ENCODE measurements around the gene CDK1. TPM values are rescaled to one million over a fixed set of nuclear protein-coding genes. Genes with fewer than 3 reads are reported as not detected.
A peak's percentile ranks its signal among the peaks of the same experiment; 100 is the strongest.

The CDK1 gene
- total RNA-seq, 1 donor, result 5.8 TPM

GRCh38 chr10:60732198-60732806, 46.0 kb upstream of the CDK1 start:
- no peaks in the 10 kb centered on the region for H4K20me1 ChIP-seq (ENCODE audit: insufficient read depth, low read length)
- DNase-seq (ENCODE audit: insufficient read length, low spot score, missing footprints), result peak; percentile 19
- H3K79me2 ChIP-seq (ENCODE audit: insufficient read depth, low read length), result no peaks in the 10 kb centered on the region
- no peaks in the 10 kb centered on the region for H3K36me3 ChIP-seq (ENCODE audit: insufficient read depth, low read length)
- peak overlapping the region; percentile 69 for H3K4me2 ChIP-seq (ENCODE audit: insufficient read depth, low read length)
- no peak for TF ChIP-seq CTCF (IDR thresholded peaks at IDR 0.05; ENCODE audit: extremely low read depth, low read depth, low read length)
- H3K27ac ChIP-seq (ENCODE audit: low read depth, low read length), result no peak overlapping the region
- peaks cover 73% of the 10 kb centered on the region for H3K27me3 ChIP-seq (ENCODE audit: insufficient read depth, low read length)
- H2AFZ ChIP-seq (ENCODE audit: low read length), result peak overlapping the region; percentile 71
- H3K4me1 ChIP-seq (ENCODE audit: insufficient read depth, low read length), result peaks cover 4% of the 10 kb centered on the region
- peak overlapping the region; percentile 66 for H3K4me3 ChIP-seq (ENCODE audit: insufficient read depth, low read length)
- no peaks in the 10 kb centered on the region for H3K9me3 ChIP-seq (ENCODE audit: low read depth, low read length)

DNA sequence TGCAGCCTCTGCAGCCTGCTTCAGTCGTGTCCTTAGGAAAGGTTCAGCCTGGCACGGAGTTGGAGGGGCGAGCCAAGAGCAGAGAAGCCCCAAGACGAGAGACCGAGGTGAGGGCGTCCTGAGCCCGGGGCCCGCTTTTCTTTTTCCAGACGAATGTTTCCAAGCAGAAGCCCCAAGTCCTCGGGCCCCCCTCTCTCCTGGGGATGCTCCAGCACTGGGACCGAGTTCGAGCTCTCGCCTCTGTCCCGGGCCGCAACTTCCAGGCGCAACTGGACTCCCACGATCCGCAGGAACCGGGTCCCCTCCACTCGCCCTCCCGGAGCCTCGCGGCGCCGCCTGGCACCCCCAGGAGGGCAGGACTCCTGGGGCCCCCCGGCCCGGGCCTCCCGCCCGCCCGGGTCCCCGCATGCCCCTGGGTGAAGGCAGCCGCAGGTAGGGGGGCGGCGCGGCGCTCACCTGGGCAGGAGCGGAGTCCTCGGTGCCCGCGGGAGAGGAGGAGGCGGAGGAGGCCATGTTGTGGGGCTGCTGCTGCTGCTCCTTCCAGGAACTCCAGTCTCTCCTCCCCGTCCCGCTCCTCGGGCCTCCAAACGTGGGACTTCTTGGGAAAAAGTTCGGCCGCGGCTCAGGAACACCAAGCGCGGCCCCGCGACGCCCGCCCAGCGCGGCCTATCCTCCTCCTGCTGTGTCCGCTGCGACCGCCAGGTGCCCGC, 45.3 kb upstream of the CDK1 start:
- peaks cover 4% of the 10 kb centered on the region for H3K4me1 ChIP-seq (ENCODE audit: insufficient read depth, low read length)
- H3K36me3 ChIP-seq (ENCODE audit: insufficient read depth, low read length), result no peaks in the 10 kb centered on the region
- no peaks in the 10 kb centered on the region for H3K9me3 ChIP-seq (ENCODE audit: low read depth, low read length)
- peak overlapping the region; percentile 71 for H2AFZ ChIP-seq (ENCODE audit: low read length)
- H3K79me2 ChIP-seq (ENCODE audit: insufficient read depth, low read length), result no peaks in the 10 kb centered on the region
- peak overlapping the region; percentile 69 for H3K4me2 ChIP-seq (ENCODE audit: insufficient read depth, low read length)
- no peak overlapping the region for H3K27ac ChIP-seq (ENCODE audit: low read depth, low read length)
- H3K27me3 ChIP-seq (ENCODE audit: insufficient read depth, low read length), result peaks cover 69% of the 10 kb centered on the region
- no peak for TF ChIP-seq CTCF (IDR thresholded peaks at IDR 0.05; ENCODE audit: extremely low read depth, low read depth, low read length)
- DNase-seq (ENCODE audit: insufficient read length, low spot score, missing footprints), result peak; percentile 74
- H3K4me3 ChIP-seq (ENCODE audit: insufficient read depth, low read length), result peak overlapping the region; percentile 66
- no peaks in the 10 kb centered on the region for H4K20me1 ChIP-seq (ENCODE audit: insufficient read depth, low read length)

DNA sequence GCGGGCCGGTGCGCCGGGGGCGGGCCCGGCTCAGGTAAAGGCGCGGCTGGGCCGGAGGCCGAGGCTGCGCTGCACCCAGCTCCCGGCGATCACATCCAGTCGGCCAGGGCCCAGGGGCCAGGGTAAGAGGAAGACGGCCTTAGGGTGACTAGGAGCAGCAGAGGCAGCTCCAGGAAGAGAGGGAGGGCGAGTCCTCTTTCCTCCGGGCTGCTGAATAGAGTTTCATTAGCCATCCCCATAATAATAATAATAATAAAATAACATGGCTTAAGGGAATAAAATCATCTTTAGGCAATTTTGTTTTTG, 44.8 kb upstream of the CDK1 start:
- Histone ChIP-seq H4K20me1 (ENCODE audit: insufficient read depth, low read length) (no peaks in the 10 kb centered on the region), H3K9me3 (ENCODE audit: low read depth, low read length) (no peaks in the 10 kb centered on the region), H3K4me1 (ENCODE audit: insufficient read depth, low read length) (peaks cover 4% of the 10 kb centered on the region), H3K79me2 (ENCODE audit: insufficient read depth, low read length) (no peaks in the 10 kb centered on the region), H3K27me3 (ENCODE audit: insufficient read depth, low read length) (peaks cover 69% of the 10 kb centered on the region), H3K4me2 (ENCODE audit: insufficient read depth, low read length) (peak overlapping the region; percentile 69), H2AFZ (ENCODE audit: low read length) (peak overlapping the region; percentile 71), H3K36me3 (ENCODE audit: insufficient read depth, low read length) (no peaks in the 10 kb centered on the region), H3K27ac (ENCODE audit: low read depth, low read length) (no peak overlapping the region), H3K4me3 (ENCODE audit: insufficient read depth, low read length) (peak overlapping the region; percentile 66)
- no peak for TF ChIP-seq CTCF (IDR thresholded peaks at IDR 0.05; ENCODE audit: extremely low read depth, low read depth, low read length)
- DNase-seq (ENCODE audit: insufficient read length, low spot score, missing footprints), result no peak

DNA sequence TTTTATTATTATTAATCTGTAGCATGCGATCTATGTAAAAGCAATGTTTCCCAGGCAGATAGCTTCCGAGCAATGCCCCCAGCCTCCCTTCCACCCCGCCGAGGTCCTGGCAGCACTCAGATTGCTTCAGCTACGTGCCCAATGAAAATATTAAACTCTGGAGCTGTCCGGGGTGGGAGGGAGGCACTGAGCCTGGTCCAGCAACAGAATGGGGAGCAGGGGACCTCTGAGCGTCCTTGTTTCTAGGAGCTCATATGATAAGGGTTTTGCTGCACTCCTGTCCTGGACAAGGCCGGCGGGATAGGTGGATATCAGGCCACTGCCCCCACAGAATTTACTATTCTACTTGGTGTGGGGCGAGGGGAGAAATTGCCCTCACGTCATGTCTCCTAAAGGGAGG, 44.5 kb upstream of the CDK1 start:
- peak; percentile 30 for DNase-seq (ENCODE audit: insufficient read length, low spot score, missing footprints)
- H3K27ac ChIP-seq (ENCODE audit: low read depth, low read length), result no peak overlapping the region
- peak overlapping the region; percentile 28 for H3K4me3 ChIP-seq (ENCODE audit: insufficient read depth, low read length)
- H3K36me3 ChIP-seq (ENCODE audit: insufficient read depth, low read length), result no peaks in the 10 kb centered on the region
- H3K9me3 ChIP-seq (ENCODE audit: low read depth, low read length), result no peaks in the 10 kb centered on the region
- no peaks in the 10 kb centered on the region for H3K79me2 ChIP-seq (ENCODE audit: insufficient read depth, low read length)
- no peak for TF ChIP-seq CTCF (IDR thresholded peaks at IDR 0.05; ENCODE audit: extremely low read depth, low read depth, low read length)
- no peaks in the 10 kb centered on the region for H4K20me1 ChIP-seq (ENCODE audit: insufficient read depth, low read length)
- peaks cover 4% of the 10 kb centered on the region for H3K4me1 ChIP-seq (ENCODE audit: insufficient read depth, low read length)
- H3K27me3 ChIP-seq (ENCODE audit: insufficient read depth, low read length), result peaks cover 69% of the 10 kb centered on the region
- H2AFZ ChIP-seq (ENCODE audit: low read length), result no peak overlapping the region
- peak overlapping the region; percentile 69 for H3K4me2 ChIP-seq (ENCODE audit: insufficient read depth, low read length)

Data from osteoblast (primary cell).